ENCODE measurements around the gene CHN2. TPM values are rescaled to one million over a fixed set of nuclear protein-coding genes. Genes with fewer than 3 reads are reported as not detected.
"Not testable (repeated sequence)": the region's sequence is repeated elsewhere in the genome, so short reads cannot be mapped to it uniquely, and the experiment has no call there.

The CHN2 gene
- total RNA-seq, 2 experiments from 2014 or later: 1.7 to 1.8 TPM

- H3K36me3 Mint-ChIP-seq (ENCODE audit: low read depth): peaks cover 11% of the 10 kb centered on the region
- intact Hi-C loops (cut with micrococcal nuclease): no loop called here
- H3K4me3 Mint-ChIP-seq: no peak overlapping the region
- POLR2A ChIA-PET: no interaction called here
- H3K27me3 Mint-ChIP-seq: no peaks in the 10 kb centered on the region
- peaks cover 13% of the 10 kb centered on the region for H3K4me1 Mint-ChIP-seq (ENCODE audit: low read depth)
- no peak for DNase-seq
- no peak for ATAC-seq
- no peak for TF ChIP-seq CTCF (IDR thresholded peaks at IDR 0.05)
- CTCF ChIA-PET: no interaction called here
- H3K9me3 Mint-ChIP-seq: peaks cover 9% of the 10 kb centered on the region
- H3K27ac Mint-ChIP-seq: no peak overlapping the region
Observed at GRCh38 chr7:29262191-29262917, 67.8 kb downstream of the CHN2 start.

GRCh38 chr7:29263601-29264207 is 69.1 kb downstream of the CHN2 start:
- H3K4me3 Mint-ChIP-seq; ATAC-seq; intact Hi-C loops (cut with micrococcal nuclease); H3K9me3 Mint-ChIP-seq; CTCF ChIA-PET; H3K27ac Mint-ChIP-seq; DNase-seq; POLR2A ChIA-PET; H3K27me3 Mint-ChIP-seq: not testable (repeated sequence)
- Mint-ChIP-seq H3K4me1 (ENCODE audit: low read depth) (peaks cover 22% of the 10 kb centered on the region), H3K36me3 (ENCODE audit: low read depth) (peaks cover 11% of the 10 kb centered on the region)

- DNase-seq (peak; percentile 8), ATAC-seq (peak; percentile 91)
- H3K4me3 Mint-ChIP-seq: no peak overlapping the region
- peak overlapping the region; percentile 17 for H3K27ac Mint-ChIP-seq
- no peak for TF ChIP-seq CTCF (IDR thresholded peaks at IDR 0.05)
- H3K4me1 Mint-ChIP-seq (ENCODE audit: low read depth): peaks cover 24% of the 10 kb centered on the region
- intact Hi-C loops (cut with micrococcal nuclease): no loop called here
- ChIA-PET POLR2A (no interaction called here), CTCF (interaction anchor here (0.6 to 0.9 kb wide), 3 partner anchors 18 to 1483 kb away, joined by 3 to 4 read pairs (median 3); no protein-coding TSS in a partner anchor)
- H3K9me3 Mint-ChIP-seq: peaks cover 9% of the 10 kb centered on the region
- H3K27me3 Mint-ChIP-seq: peaks cover 2% of the 10 kb centered on the region
- H3K36me3 Mint-ChIP-seq (ENCODE audit: low read depth): peaks cover 11% of the 10 kb centered on the region
Observed at GRCh38 chr7:29265208-29265923, 70.8 kb downstream of the CHN2 start.

GRCh38 chr7:29269935-29270334 is 75.4 kb downstream of the CHN2 start:
- no peak for ATAC-seq
- no peak for TF ChIP-seq CTCF (IDR thresholded peaks at IDR 0.05)
- no peak for DNase-seq
- H3K4me3 Mint-ChIP-seq: no peak overlapping the region
- peaks cover 6% of the 10 kb centered on the region for H3K9me3 Mint-ChIP-seq
- intact Hi-C loops (cut with micrococcal nuclease): no loop called here
- POLR2A ChIA-PET: no interaction called here
- H3K27ac Mint-ChIP-seq: no peak overlapping the region
- peaks cover 7% of the 10 kb centered on the region for H3K36me3 Mint-ChIP-seq (ENCODE audit: low read depth)
- H3K4me1 Mint-ChIP-seq (ENCODE audit: low read depth): peaks cover 49% of the 10 kb centered on the region
- H3K27me3 Mint-ChIP-seq: peaks cover 4% of the 10 kb centered on the region
- CTCF ChIA-PET: interaction anchor here (0.9 kb wide), 1 partner anchor 79 kb away, joined by 5 read pairs; no protein-coding TSS in a partner anchor

GRCh38 chr7:29270594-29271318 is 76.2 kb downstream of the CHN2 start:
- intact Hi-C loops (cut with micrococcal nuclease): no loop called here
- H3K4me3 Mint-ChIP-seq: no peak overlapping the region
- TF ChIP-seq CTCF (IDR thresholded peaks at IDR 0.05): no peak
- ChIA-PET CTCF (interaction anchor here (0.9 kb wide), 1 partner anchor 80 kb away, joined by 5 read pairs; no protein-coding TSS in a partner anchor), POLR2A (no interaction called here)
- no peak overlapping the region for H3K27ac Mint-ChIP-seq
- peaks cover 41% of the 10 kb centered on the region for H3K4me1 Mint-ChIP-seq (ENCODE audit: low read depth)
- H3K27me3 Mint-ChIP-seq: peaks cover 4% of the 10 kb centered on the region
- H3K9me3 Mint-ChIP-seq: no peaks in the 10 kb centered on the region
- ATAC-seq (peak; percentile 91), DNase-seq (peak; percentile 55)
- H3K36me3 Mint-ChIP-seq (ENCODE audit: low read depth): no peaks in the 10 kb centered on the region

Data from activated CD8-positive, alpha-beta T cell treated with anti-CD3 and anti-CD28 coated beads for 36 hours (primary cell).